ENCODE data around the gene MTCL3.
A peak's percentile ranks its signal among the peaks of the same experiment; 100 is the strongest.

MTCL3 gene

GRCh38 chr6:127458817-127459216, 60.3 kb downstream of the MTCL3 start:
- no peaks in the 10 kb centered on the region for H3K9me3 Mint-ChIP-seq
- H3K14ac ChIP-seq (ENCODE audit: insufficient read depth, low read length) = no peak overlapping the region
- no peak overlapping the region for H3K4ac ChIP-seq (ENCODE audit: low read depth, low read length)
- no peak overlapping the region for H2BK5ac ChIP-seq (ENCODE audit: insufficient read length, low read length)
- H3K27ac Mint-ChIP-seq = peak overlapping the region; percentile 14 to 91 (median 44); a peak in 4 of 7 replicates
- no peak overlapping the region for H2BK12ac ChIP-seq (ENCODE audit: insufficient read length, low read depth, low read length)
- no peaks in the 10 kb centered on the region for H4K20me1 ChIP-seq (ENCODE audit: control insufficient read depth, insufficient read depth, insufficient read length)
- H3K36me3 Mint-ChIP-seq (ENCODE audit: insufficient read depth in 1 of 3, low read depth in 3 of 3) = no peaks in the 10 kb centered on the region; a peak in 2 of 7 replicates
- H3T11ph ChIP-seq (ENCODE audit: low read length) = no peak overlapping the region
- no peak overlapping the region for H3K18ac ChIP-seq (ENCODE audit: insufficient read length, low read depth, low read length)
- DNase-seq = no peak
- H3K79me2 ChIP-seq (ENCODE audit: insufficient read depth, low read length) = no peaks in the 10 kb centered on the region
- H3K27me3 Mint-ChIP-seq (ENCODE audit: low read depth) = no peaks in the 10 kb centered on the region
- no peak overlapping the region for H4K5ac ChIP-seq (ENCODE audit: insufficient read length, low read depth, low read length)
- H3K9me3 ChIP-seq (ENCODE audit: control insufficient read depth, low read depth, low read length) = no peaks in the 10 kb centered on the region
- H3K56ac ChIP-seq (ENCODE audit: insufficient read length, low read depth, low read length) = no peak overlapping the region
- H4K91ac ChIP-seq (ENCODE audit: insufficient read length, low read depth, low read length) = no peak overlapping the region
- no peak overlapping the region for H3K4me2 ChIP-seq (ENCODE audit: insufficient read depth, insufficient read length, low read length)
- no peak overlapping the region for H2BK15ac ChIP-seq (ENCODE audit: low read depth, low read length)
- no peak overlapping the region for H3K23ac ChIP-seq (ENCODE audit: insufficient read length, low read depth, low read length)
- peak overlapping the region; percentile 44 for H3K27ac ChIP-seq (ENCODE audit: insufficient read length, low read depth, low read length)
- no peaks in the 10 kb centered on the region for H3K27me3 ChIP-seq (ENCODE audit: insufficient read depth, low read length)
- H2AFZ ChIP-seq (ENCODE audit: low read length) = no peak overlapping the region
- H3K4me1 Mint-ChIP-seq = peaks cover 31 to 33% of the 10 kb centered on the region in 2 experiments
- H2BK20ac ChIP-seq (ENCODE audit: low read depth, low read length, poor library complexity, severe bottlenecking) = no peak overlapping the region
- H3K9ac ChIP-seq (ENCODE audit: extremely low read depth, insufficient read length, low read length) = no peak overlapping the region
- no CpG with 5 or more reads among the region's 4 CpGs for WGBS (ENCODE audit: extremely low coverage, insufficient read length, low lambda C conversion rate)
- no peak overlapping the region for H4K8ac ChIP-seq (replicated peaks; ENCODE audit: insufficient read length, low read depth, low read length)
- H3K23me2 ChIP-seq (ENCODE audit: insufficient read length, low read depth, low read length, poor library complexity, severe bottlenecking) = no peaks in the 10 kb centered on the region
- H2BK120ac ChIP-seq (ENCODE audit: low read depth, low read length, poor library complexity, severe bottlenecking) = no peak overlapping the region
- no peaks in the 10 kb centered on the region; the same call in 1 of the 2 replicates for H3K4me1 ChIP-seq (ENCODE audit: insufficient read depth, low read length)
- TF ChIP-seq CTCF (conservative IDR thresholded peaks at IDR 0.05) = no peak
- peak overlapping the region in 1 of 2 experiments; percentile 12; a peak in 1 of 5 replicates for H3K4me3 Mint-ChIP-seq
- H3K79me1 ChIP-seq (ENCODE audit: insufficient read depth, low read depth, low read length, poor library complexity, severe bottlenecking) = no peaks in the 10 kb centered on the region
- H2AK5ac ChIP-seq (ENCODE audit: insufficient read length, low read length) = no peak overlapping the region

Data from H9 (cell line).